IMR-90 (cell line): ENCODE measurements around the gene KIAA0825. TPM values are rescaled to one million over a fixed set of nuclear protein-coding genes. Genes with fewer than 3 reads are reported as not detected.

ENCODE experiments used
- ATAC-seq: fragments of 200-7000 bp; cut with Tn5 transposase; 2 replicates; pipeline ENCODE4 v1.9.1; 2020; ENCODE audit warnings: low read depth, mild to moderate bottlenecking, moderate library complexity
- BruUV-seq: library from RNA; stranded (reverse); fragments of 400-500 nt; replicated peaks from 2 replicates; lab custom pipeline; 2021; lab: Mats Ljungman, UMichigan
- CTCF ChIA-PET: fragments of 300-600 bp; formaldehyde crosslinking; extraction: SDS; loops from one replicate; lab custom pipeline; 2021; ENCODE audit warnings: antibody characterized with exemption; lab: Yijun Ruan, JAX
- POLR2A ChIA-PET: fragments of 300-600 bp; sonication (Branson Sonifier 250); formaldehyde crosslinking; loops from one replicate; lab custom pipeline; 2022; ENCODE audit warnings: antibody characterized with exemption; ENCODE audit not compliant: unreplicated experiment; lab: Charles Lee
- DNase-seq: peaks from one replicate; pipeline ENCODE4 v3.0.0; 2013
- H2AFZ ChIP-seq: replicated peaks from 2 replicates; pipeline ENCODE3; 2013; ENCODE audit warnings: low read length, mild to moderate bottlenecking; ENCODE audit not compliant: poor library complexity
- H2AK5ac ChIP-seq: 2 replicates; pipeline ENCODE4 v1.6.1; 2013; ENCODE audit warnings: low read depth, low read length, inconsistent platforms
- H2AK9ac ChIP-seq: replicated peaks from 2 replicates; pipeline ENCODE3; 2013; ENCODE audit warnings: mild to moderate bottlenecking, low read depth, low read length, moderate library complexity; ENCODE audit not compliant: poor library complexity
- H2BK120ac ChIP-seq: 2 replicates; pipeline ENCODE4 v1.6.1; 2013; ENCODE audit warnings: low read depth, low read length, inconsistent platforms
- H2BK15ac ChIP-seq: 3 replicates; pipeline ENCODE4 v1.6.1; 2013; ENCODE audit warnings: low read depth, low read length, inconsistent platforms
- H2BK20ac ChIP-seq: 2 replicates; pipeline ENCODE4 v1.6.1; 2013; ENCODE audit warnings: low read depth, mild to moderate bottlenecking, inconsistent platforms, low read length, moderate library complexity
- H2BK5ac ChIP-seq: 2 replicates; pipeline ENCODE4 v1.6.1; 2013; ENCODE audit warnings: mild to moderate bottlenecking, low read depth, low read length, inconsistent platforms; ENCODE audit not compliant: poor library complexity, severe bottlenecking
- H3K14ac ChIP-seq: replicated peaks from 2 replicates; pipeline ENCODE4 v1.6.1; 2013; ENCODE audit warnings: low read depth, low read length, inconsistent platforms
- H3K18ac ChIP-seq: 2 replicates; pipeline ENCODE4 v1.6.1; 2013; ENCODE audit warnings: low read depth, low read length, control low read depth
- H3K23ac ChIP-seq: 2 replicates; pipeline ENCODE4 v1.6.1; 2013; ENCODE audit warnings: low read depth, low read length, inconsistent platforms
- H3K27ac ChIP-seq: 2 replicates; pipeline ENCODE4 v1.5.1; 2013; ENCODE audit warnings: mild to moderate bottlenecking, control low read depth, low read length; ENCODE audit not compliant: insufficient read depth
- H3K27me3 ChIP-seq: 2 replicates; pipeline ENCODE4 v1.6.1; 2013; ENCODE audit warnings: low read length; ENCODE audit not compliant: control insufficient read depth, insufficient read depth
- H3K36me3 ChIP-seq: 2 replicates; pipeline ENCODE4 v1.6.1; 2013; ENCODE audit warnings: low read length, mixed read lengths; ENCODE audit not compliant: control insufficient read depth, insufficient read depth
- H3K4ac ChIP-seq: 2 replicates; pipeline ENCODE4 v1.6.1; 2013; ENCODE audit warnings: low read depth, low read length, inconsistent platforms
- H3K4me1 ChIP-seq: 2 replicates; pipeline ENCODE4 v1.6.1; 2013; ENCODE audit warnings: low read length, mixed read lengths; ENCODE audit not compliant: control insufficient read depth, insufficient read depth
- H3K4me2 ChIP-seq: 2 replicates; pipeline ENCODE4 v1.6.1; 2013; ENCODE audit warnings: low read depth, mild to moderate bottlenecking, control low read depth, low read length, moderate library complexity
- H3K4me3 ChIP-seq: 2 replicates; pipeline ENCODE4 v1.5.1; 2013; ENCODE audit warnings: low read depth, mild to moderate bottlenecking, control low read depth, low read length, moderate library complexity; ENCODE audit not compliant: insufficient read depth
- H3K56ac ChIP-seq: 2 replicates; pipeline ENCODE4 v1.6.1; 2013; ENCODE audit warnings: low read length, inconsistent platforms; ENCODE audit not compliant: insufficient read depth; ENCODE audit errors: extremely low read depth
- H3K79me1 ChIP-seq, 2 experiments: 2 replicates each; pipeline ENCODE4 v1.6.1; 2013; ENCODE audit warnings: low read length in 2 of 2, inconsistent platforms in 1 of 2, low read depth in 1 of 2
- H3K9ac ChIP-seq: 2 replicates; pipeline ENCODE4 v1.6.1; 2013; ENCODE audit warnings: low read depth, low read length, control low read depth
- H3K9me1 ChIP-seq: 2 replicates; pipeline ENCODE4 v1.6.1; 2013; ENCODE audit warnings: low read length, inconsistent platforms; ENCODE audit not compliant: insufficient read depth
- H3K9me3 ChIP-seq: 2 replicates; pipeline ENCODE4 v1.6.1; 2013; ENCODE audit warnings: low read length; ENCODE audit not compliant: control insufficient read depth, insufficient read depth
- H4K20me1 ChIP-seq: 2 replicates; pipeline ENCODE4 v1.6.1; 2013; ENCODE audit warnings: low read length, inconsistent platforms; ENCODE audit not compliant: insufficient read depth
- H4K5ac ChIP-seq: 2 replicates; pipeline ENCODE4 v1.6.1; 2013; ENCODE audit warnings: mild to moderate bottlenecking, low read depth, low read length, control low read depth
- H4K8ac ChIP-seq, 2 experiments: 2 replicates each; pipeline ENCODE4 v1.6.1; 2013; ENCODE audit warnings: low read depth in 2 of 2, low read length in 2 of 2, control low read depth in 1 of 2, inconsistent platforms in 1 of 2
- H4K91ac ChIP-seq: 2 replicates; pipeline ENCODE4 v1.6.1; 2013; ENCODE audit warnings: low read depth, low read length, inconsistent platforms; ENCODE audit not compliant: insufficient read depth
- BHLHE40 ChIP-seq: fragments of 150-350 bp; IDR thresholded peaks from 2 replicates; pipeline ENCODE4 v1.6.1; 2016; ENCODE audit warnings: mild to moderate bottlenecking, low read depth, low read length
- MAZ ChIP-seq: IDR thresholded peaks from 2 replicates; pipeline ENCODE4 v1.6.1; 2012; ENCODE audit warnings: low read depth, mild to moderate bottlenecking, low read length, improper control_type of control experiment, moderate library complexity, borderline replicate concordance
- MXI1 ChIP-seq: IDR thresholded peaks from 2 replicates; pipeline ENCODE4 v1.6.1; 2012; ENCODE audit warnings: low read depth, mild to moderate bottlenecking, low read length, moderate library complexity, borderline replicate concordance
- RFX5 ChIP-seq: IDR thresholded peaks from 2 replicates; pipeline ENCODE4 v1.8.0; 2012; ENCODE audit warnings: low read depth, mild to moderate bottlenecking, low read length, moderate library complexity
- SMC3 ChIP-seq: fragments of 150-350 bp; IDR thresholded peaks from 2 replicates; pipeline ENCODE4 v1.6.1; 2016; ENCODE audit warnings: low read depth, mild to moderate bottlenecking, antibody characterized with exemption, low read length, moderate library complexity
- WGBS, 2 experiments: methylation state at CpG; one replicate each; pipeline versions ENCODE4 v1.1.5 to v1.1.7; 2013; ENCODE audit warnings: missing lambda C conversion rate in 2 of 2; ENCODE audit not compliant: insufficient read length in 1 of 2; ENCODE audit errors: extremely low coverage in 2 of 2; 5-methylcytosine and 5-hydroxymethylcytosine counted together
- dilution Hi-C: fragments of 300-500 bp; cut with HindIII; formaldehyde crosslinking; loops from one replicate; pipeline ENCODE4 v1.14.3; 2018; ENCODE audit warnings: low sequenced_read_pairs; ENCODE audit not compliant: unreplicated experiment
- in situ Hi-C: fragments of 300-500 bp; cut with MboI; formaldehyde crosslinking; loops from 3 replicates; pipeline ENCODE4 v1.14.3; 2019; ENCODE audit warnings: low sequenced_read_pairs, inconsistent platforms, mixed read lengths
- intact Hi-C: fragments of 100-400 bp; cut with micrococcal nuclease; formaldehyde crosslinking; loops from 2 replicates; pipeline ENCODE4 v1.10.0; 2022
- polyA plus RNA-seq, 3 experiments: library from polyadenylated mRNA; depleted of rRNA; stranded (reverse); fragments of >200 nt; gene quantifications; 2 replicates each; pipeline ENCODE4 v1.2.3, GENCODE V29; 2012; ENCODE audit warnings: low replicate concordance in 1 of 3
- total RNA-seq: library from RNA; depleted of rRNA; stranded (reverse); fragments of >200 nt; gene quantifications from 2 replicates; pipeline ENCODE4 v1.2.3, GENCODE V29; 2012
- TF ChIP-seq, protein P1 (sequence below): fragments of 150-350 bp; IDR thresholded peaks from 2 replicates; pipeline ENCODE4 v1.6.1; 2016; ENCODE audit warnings: low read depth, mild to moderate bottlenecking, low read length, moderate library complexity, borderline replicate concordance
- TF ChIP-seq, protein P2 (sequence below): conservative IDR thresholded peaks from 2 replicates; pipeline ENCODE4 v1.5.1; 2012; ENCODE audit warnings: mild to moderate bottlenecking, low read depth, low read length, improper control_type of control experiment

KIAA0825 gene
- total and polyA plus RNA-seq, 2 of the 4 experiments (the other 2 are of a cell fraction), result 0.46 to 1.8 TPM

DNA sequence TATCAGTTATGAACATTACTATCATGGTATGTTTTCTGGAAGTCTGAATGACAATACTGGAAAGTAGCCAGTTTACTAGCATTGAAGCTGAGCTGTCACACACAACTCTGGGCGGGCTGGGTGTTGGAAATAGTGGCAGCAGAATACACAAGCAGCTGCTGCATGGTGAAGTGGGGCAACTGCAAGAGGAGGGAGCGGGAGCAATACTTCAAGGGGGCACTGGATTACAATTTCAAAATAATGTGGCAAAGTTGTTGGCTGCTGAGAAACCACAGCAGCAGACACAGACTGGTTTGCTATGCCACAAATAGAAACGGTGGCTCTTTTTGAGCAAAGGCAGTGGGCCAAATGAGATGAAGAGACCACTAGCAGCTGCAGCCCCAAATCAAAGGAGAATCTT lies 350.2 kb downstream of the KIAA0825 start:
- H3K27me3 ChIP-seq, result no peaks in the 10 kb centered on the region
- intact Hi-C loops, result no loop called here

More for the DNA sequence above, 350.2 kb downstream of the KIAA0825 start:
- Histone ChIP-seq H3K4ac (no peak overlapping the region), H3K79me1 (no peaks in the 10 kb centered on the region), H4K91ac (no peak overlapping the region), H3K4me3 (no peak overlapping the region), H3K4me2 (no peak overlapping the region), H3K23ac (no peak overlapping the region), H4K5ac (no peak overlapping the region), H4K8ac (no peak overlapping the region), H3K9ac (no peak overlapping the region), H2BK15ac (no peak overlapping the region), H3K27ac (no peak overlapping the region), H4K20me1 (no peaks in the 10 kb centered on the region), H3K4me1 (no peaks in the 10 kb centered on the region), H2BK5ac (no peak overlapping the region), H3K9me1 (no peaks in the 10 kb centered on the region), H3K9me3 (no peaks in the 10 kb centered on the region), H2AFZ (no peak overlapping the region), H2BK120ac (no peak overlapping the region), H2AK5ac (no peak overlapping the region), H3K18ac (no peak overlapping the region), H3K36me3 (no peaks in the 10 kb centered on the region), H3K56ac (no peak overlapping the region), H2AK9ac (no peak overlapping the region), H3K14ac (no peak overlapping the region), H2BK20ac (no peak overlapping the region)
- POLR2A ChIA-PET, result no interaction called here
- dilution Hi-C loops (no loop called here), in situ Hi-C loops (no loop called here)
- BruUV-seq, result no TSS peak
- WGBS, 2 experiments, result 17% methylated on average over 1 of the region's 3 CpGs; no CpG with 5 or more reads in 1 of the 2 experiments
- no peak for DNase-seq
- no peak for ATAC-seq
- CTCF ChIA-PET, result interaction anchor here (0.6 kb wide), 1 partner anchor 276 kb away, joined by 4 read pairs; no protein-coding TSS in a partner anchor
- TF ChIP-seq, protein P1, sequence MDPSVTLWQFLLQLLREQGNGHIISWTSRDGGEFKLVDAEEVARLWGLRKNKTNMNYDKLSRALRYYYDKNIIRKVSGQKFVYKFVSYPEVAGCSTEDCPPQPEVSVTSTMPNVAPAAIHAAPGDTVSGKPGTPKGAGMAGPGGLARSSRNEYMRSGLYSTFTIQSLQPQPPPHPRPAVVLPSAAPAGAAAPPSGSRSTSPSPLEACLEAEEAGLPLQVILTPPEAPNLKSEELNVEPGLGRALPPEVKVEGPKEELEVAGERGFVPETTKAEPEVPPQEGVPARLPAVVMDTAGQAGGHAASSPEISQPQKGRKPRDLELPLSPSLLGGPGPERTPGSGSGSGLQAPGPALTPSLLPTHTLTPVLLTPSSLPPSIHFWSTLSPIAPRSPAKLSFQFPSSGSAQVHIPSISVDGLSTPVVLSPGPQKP, result no peak
- no peak for TF ChIP-seq BHLHE40
- no peak for TF ChIP-seq MAZ
- TF ChIP-seq, protein P2, sequence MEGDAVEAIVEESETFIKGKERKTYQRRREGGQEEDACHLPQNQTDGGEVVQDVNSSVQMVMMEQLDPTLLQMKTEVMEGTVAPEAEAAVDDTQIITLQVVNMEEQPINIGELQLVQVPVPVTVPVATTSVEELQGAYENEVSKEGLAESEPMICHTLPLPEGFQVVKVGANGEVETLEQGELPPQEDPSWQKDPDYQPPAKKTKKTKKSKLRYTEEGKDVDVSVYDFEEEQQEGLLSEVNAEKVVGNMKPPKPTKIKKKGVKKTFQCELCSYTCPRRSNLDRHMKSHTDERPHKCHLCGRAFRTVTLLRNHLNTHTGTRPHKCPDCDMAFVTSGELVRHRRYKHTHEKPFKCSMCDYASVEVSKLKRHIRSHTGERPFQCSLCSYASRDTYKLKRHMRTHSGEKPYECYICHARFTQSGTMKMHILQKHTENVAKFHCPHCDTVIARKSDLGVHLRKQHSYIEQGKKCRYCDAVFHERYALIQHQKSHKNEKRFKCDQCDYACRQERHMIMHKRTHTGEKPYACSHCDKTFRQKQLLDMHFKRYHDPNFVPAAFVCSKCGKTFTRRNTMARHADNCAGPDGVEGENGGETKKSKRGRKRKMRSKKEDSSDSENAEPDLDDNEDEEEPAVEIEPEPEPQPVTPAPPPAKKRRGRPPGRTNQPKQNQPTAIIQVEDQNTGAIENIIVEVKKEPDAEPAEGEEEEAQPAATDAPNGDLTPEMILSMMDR, result no peak
- TF ChIP-seq MXI1, result no peak
- no peak for TF ChIP-seq SMC3
- TF ChIP-seq RFX5, result no peak
